ENCODE measurements around the gene NUP153.
A peak's percentile ranks its signal among the peaks of the same experiment; 100 is the strongest.

Gene NUP153

GRCh38 chr6:17725083-17725482 is 18.4 kb upstream of the NUP153 start:
- ChIA-PET POLR2A (no interaction called here), CTCF (interaction anchor here (1.2 kb wide), 1 partner anchor 9 kb away, joined by 3 read pairs; no protein-coding TSS in a partner anchor)
- H3K4me3 ChIP-seq (ENCODE audit: low read depth, low read length) = no peak overlapping the region
- TF ChIP-seq CTCF (IDR thresholded peaks at IDR 0.05; ENCODE audit: insufficient read depth, low read length, missing control alignments) = no peak
- no peak for DNase-seq (ENCODE audit: low read depth, low spot score)

GRCh38 chr6:17724341-17724740 is 17.6 kb upstream of the NUP153 start:
- DNase-seq (ENCODE audit: low read depth, low spot score) = no peak
- no peak for TF ChIP-seq CTCF (IDR thresholded peaks at IDR 0.05; ENCODE audit: insufficient read depth, low read length, missing control alignments)
- H3K4me3 ChIP-seq (ENCODE audit: low read depth, low read length) = no peak overlapping the region
- ChIA-PET POLR2A (no interaction called here), CTCF (interaction anchor here (0.8 to 1.2 kb wide), 3 partner anchors 10 to 89 kb away, joined by 3 read pairs; no protein-coding TSS in a partner anchor)

- ChIA-PET POLR2A (no interaction called here), CTCF (no interaction called here)
- no peak overlapping the region for H3K4me3 ChIP-seq (ENCODE audit: low read depth, low read length)
- DNase-seq (ENCODE audit: low read depth, low spot score) = no peak
- no peak for TF ChIP-seq CTCF (IDR thresholded peaks at IDR 0.05; ENCODE audit: insufficient read depth, low read length, missing control alignments)
Measured at GRCh38 chr6:17721671-17722070, 14.9 kb upstream of the NUP153 start.

- TF ChIP-seq CTCF (IDR thresholded peaks at IDR 0.05; ENCODE audit: insufficient read depth, low read length, missing control alignments) = no peak
- POLR2A ChIA-PET = no interaction called here
- DNase-seq (ENCODE audit: low read depth, low spot score) = no peak
- H3K4me3 ChIP-seq (ENCODE audit: low read depth, low read length) = no peak overlapping the region
- CTCF ChIA-PET = interaction anchor here (1.2 kb wide), 1 partner anchor 27 kb away, joined by 3 read pairs; no protein-coding TSS in a partner anchor
Measured at GRCh38 chr6:17719323-17720041, 12.8 kb upstream of the NUP153 start.

- CTCF ChIA-PET = no interaction called here
- POLR2A ChIA-PET = no interaction called here
- H3K4me3 ChIP-seq (ENCODE audit: low read depth, low read length) = no peak overlapping the region
- TF ChIP-seq CTCF (IDR thresholded peaks at IDR 0.05; ENCODE audit: insufficient read depth, low read length, missing control alignments) = no peak
- no peak for DNase-seq (ENCODE audit: low read depth, low spot score)
Measured at GRCh38 chr6:17716221-17716620, 9.5 kb upstream of the NUP153 start.

- peak; percentile 71 for DNase-seq (ENCODE audit: low read depth, low spot score)
- no peak for TF ChIP-seq CTCF (IDR thresholded peaks at IDR 0.05; ENCODE audit: insufficient read depth, low read length, missing control alignments)
- ChIA-PET POLR2A (interaction anchor here (1.1 kb wide), 1 partner anchor 8 kb away, joined by 4 read pairs; the partner anchor contains the start of gene NUP153), CTCF (interaction anchor here (1.5 kb wide), 1 partner anchor 89 kb away, joined by 4 read pairs; no protein-coding TSS in a partner anchor)
- no peak overlapping the region for H3K4me3 ChIP-seq (ENCODE audit: low read depth, low read length)
Measured at GRCh38 chr6:17714879-17715851, 8.4 kb upstream of the NUP153 start.

All from AG04449 (cell line).